DND-41 (cell line): Measurements from ENCODE around the gene TMEM63C.

ENCODE experiments used
- ATAC-seq: fragments of 200-7000 bp; cut with Tn5 transposase; 3 replicates; pipeline ENCODE4 v1.9.1; 2021; ENCODE audit warnings: low read depth; ENCODE audit not compliant: insufficient read depth
- DNase-seq: peaks from one replicate; pipeline ENCODE4 v3.0.0-alpha.2; 2020
- H2AFZ ChIP-seq: 2 replicates; pipeline ENCODE4 v1.6.0; 2012; ENCODE audit warnings: low read depth, low read length
- H3K27ac ChIP-seq: 2 replicates; pipeline ENCODE4 v1.5.1; 2012; ENCODE audit warnings: low read length, inconsistent platforms
- H3K27me3 ChIP-seq: fragments of 200-600 bp; sonication (generic); 2 replicates; pipeline ENCODE4 v1.6.0; 2012; ENCODE audit warnings: low read length, mild to moderate bottlenecking, inconsistent platforms; ENCODE audit not compliant: insufficient read depth, poor library complexity
- H3K36me3 ChIP-seq: 2 replicates; pipeline ENCODE4 v1.5.1; 2012; ENCODE audit warnings: low read length, inconsistent platforms; ENCODE audit not compliant: insufficient read depth
- H3K4me1 ChIP-seq: 2 replicates; pipeline ENCODE4 v1.5.1; 2012; ENCODE audit warnings: mild to moderate bottlenecking, low read length; ENCODE audit not compliant: insufficient read depth
- H3K4me2 ChIP-seq: 2 replicates; pipeline ENCODE4 v1.6.0; 2012; ENCODE audit warnings: mild to moderate bottlenecking, moderate library complexity, low read length, inconsistent platforms; ENCODE audit not compliant: insufficient read depth
- H3K4me3 ChIP-seq, 2 experiments: fragments of 200-600 bp in 1 of 2; shearing (Covaris generic) in 1 of 2; 2 replicates each; pipeline ENCODE4 v1.5.1; 2012 to 2016; ENCODE audit warnings: inconsistent platforms in 2 of 2, low read length in 2 of 2, mild to moderate bottlenecking in 2 of 2, low read depth in 1 of 2, moderate library complexity in 1 of 2
- H3K79me2 ChIP-seq: 2 replicates; pipeline ENCODE4 v1.6.0; 2012; ENCODE audit warnings: low read length, inconsistent platforms; ENCODE audit not compliant: insufficient read depth
- H3K9ac ChIP-seq: 2 replicates; pipeline ENCODE4 v1.6.0; 2012; ENCODE audit warnings: low read depth, mild to moderate bottlenecking, inconsistent platforms, low read length, moderate library complexity
- H3K9me3 ChIP-seq: 2 replicates; pipeline ENCODE4 v1.5.1; 2012; ENCODE audit warnings: low read length, moderate library complexity, mild to moderate bottlenecking, inconsistent platforms; ENCODE audit not compliant: insufficient read depth, severe bottlenecking
- H4K20me1 ChIP-seq: 2 replicates; pipeline ENCODE4 v1.6.0; 2012; ENCODE audit warnings: low read length; ENCODE audit not compliant: insufficient read depth
- CTCF ChIP-seq: IDR thresholded peaks from 2 replicates; pipeline ENCODE4 v1.5.1; 2012; ENCODE audit warnings: borderline replicate concordance, low read length, moderate library complexity, mild to moderate bottlenecking; ENCODE audit not compliant: poor library complexity, severe bottlenecking; ENCODE audit errors: extremely low read depth
- EZH2 ChIP-seq: IDR thresholded peaks from 3 replicates; pipeline ENCODE4 v1.6.1; 2012; ENCODE audit warnings: borderline replicate concordance, low read depth, mild to moderate bottlenecking, moderate library complexity, low read length, inconsistent platforms; ENCODE audit not compliant: severe bottlenecking

The TMEM63C gene

GRCh38 chr14:77275041-77275580, 93.5 kb downstream of the TMEM63C start:
- ATAC-seq, result no peak
- DNase-seq, result no peak
- Histone ChIP-seq H3K27ac (no peak overlapping the region), H3K4me3 (no peak overlapping the region), H3K36me3 (peaks cover 25% of the 10 kb centered on the region), H3K27me3 (no peaks in the 10 kb centered on the region), H3K4me2 (no peak overlapping the region), H4K20me1 (no peaks in the 10 kb centered on the region), H3K9me3 (no peaks in the 10 kb centered on the region), H3K79me2 (no peaks in the 10 kb centered on the region), H3K4me1 (peaks cover 8% of the 10 kb centered on the region), H2AFZ (no peak overlapping the region), H3K9ac (no peak overlapping the region)
- TF ChIP-seq CTCF, result no peak
- no peak for TF ChIP-seq EZH2

- DNase-seq (no peak), ATAC-seq (no peak)
- Histone ChIP-seq H3K36me3 (peaks cover 25% of the 10 kb centered on the region), H3K27ac (no peak overlapping the region), H3K4me2 (no peak overlapping the region), H3K4me3 (no peak overlapping the region), H3K4me1 (peaks cover 3% of the 10 kb centered on the region), H4K20me1 (no peaks in the 10 kb centered on the region), H3K9me3 (no peaks in the 10 kb centered on the region), H3K79me2 (no peaks in the 10 kb centered on the region), H3K9ac (no peak overlapping the region), H2AFZ (no peak overlapping the region), H3K27me3 (no peaks in the 10 kb centered on the region)
- TF ChIP-seq CTCF, result no peak
- no peak for TF ChIP-seq EZH2
Measured at GRCh38 chr14:77275601-77276017, 94.0 kb downstream of the TMEM63C start.

- H4K20me1 ChIP-seq, result no peaks in the 10 kb centered on the region
- H3K27ac ChIP-seq, result no peak overlapping the region
- no peak overlapping the region for H3K4me3 ChIP-seq
- TF ChIP-seq CTCF (no peak), EZH2 (no peak)
- no peaks in the 10 kb centered on the region for H3K9me3 ChIP-seq
- no peaks in the 10 kb centered on the region for H3K79me2 ChIP-seq
- no peak for DNase-seq
- no peaks in the 10 kb centered on the region for H3K4me1 ChIP-seq
- no peak overlapping the region for H3K4me2 ChIP-seq
- H3K9ac ChIP-seq, result no peak overlapping the region
- H3K36me3 ChIP-seq, result peaks cover 25% of the 10 kb centered on the region
- H2AFZ ChIP-seq, result no peak overlapping the region
- no peak for ATAC-seq
- H3K27me3 ChIP-seq, result no peaks in the 10 kb centered on the region
Measured at GRCh38 chr14:77276295-77276935, 94.8 kb downstream of the TMEM63C start.
